Ovary (tissue), 9 donors: Measurements from ENCODE around the gene PLIN1. TPM values are rescaled to one million over a fixed set of nuclear protein-coding genes. Genes with fewer than 3 reads are reported as not detected.

Experiments
- DNase-seq, 5 donors: peaks; one replicate each; pipeline ENCODE4 v3.0.0-alpha.2; 2019 to 2020
- H3K27ac ChIP-seq, 2 donors: fragments of 200-600 bp; one replicate each; pipeline versions ENCODE4 v1.5.1 to v1.8.0; 2019 to 2022
- H3K27me3 ChIP-seq: fragments of 200-600 bp; one replicate; pipeline ENCODE4 v1.8.0; 2022
- H3K36me3 ChIP-seq: fragments of 200-600 bp; sonication (generic); one replicate; pipeline ENCODE4 v1.5.1; 2019
- H3K4me1 ChIP-seq: one replicate; pipeline ENCODE4 v1.8.1; 2013; ENCODE audit warnings: mild to moderate bottlenecking, moderate library complexity; ENCODE audit not compliant: insufficient read depth
- H3K4me3 ChIP-seq: fragments of 200-600 bp; sonication (generic); one replicate; pipeline ENCODE4 v1.5.1; 2017
- H3K9me3 ChIP-seq, 2 donors: fragments of 200-600 bp in 1 of 2; sonication (generic) in 1 of 2; one replicate each; pipeline versions ENCODE4 v1.5.1 to v1.8.1; 2013 to 2019; ENCODE audit warnings: mild to moderate bottlenecking in 1 of 2, moderate library complexity in 1 of 2
- CTCF ChIP-seq, 3 donors: fragments of 450-650 bp in 2 of 3; fragments of 200-600 bp in 1 of 3; IDR thresholded peaks; one replicate each; pipeline versions ENCODE4 v1.5.1 to v1.8.0; 2016 to 2022; ENCODE audit warnings: antibody characterized with exemption in 3 of 3, mild to moderate bottlenecking in 1 of 3
- EP300 ChIP-seq: sonication (generic); formaldehyde crosslinking; IDR thresholded peaks from one replicate; pipeline ENCODE4 v1.6.1; 2017; ENCODE audit warnings: antibody characterized with exemption
- POLR2A ChIP-seq: fragments of 450-650 bp; IDR thresholded peaks from one replicate; pipeline ENCODE4 v1.6.1; 2017; ENCODE audit warnings: antibody characterized with exemption, mild to moderate bottlenecking, moderate library complexity
- WGBS, 3 donors: extraction: QIAGEN DNeasy Blood & Tissue Kit in 1 of 3; methylation state at CpG; one replicate each; pipeline versions ENCODE4 v1.1.5 to v1.1.7; 2013 to 2017; 5-methylcytosine and 5-hydroxymethylcytosine counted together
- intact Hi-C, 4 donors: fragments of 100-400 bp; cut with DNase I; formaldehyde crosslinking; loops; one replicate each; pipeline versions ENCODE4 v1.11.0 to v1.15.1; 2022 to 2023
- polyA plus RNA-seq, 2 donors: library from polyadenylated mRNA; stranded (reverse); fragments of 200-250 nt in 1 of 2; fragments of 350-450 nt in 1 of 2; fragmentation: Illumina TruSeq in 1 of 2; extraction: RNeasy Lipid Tissue Mini Kit (QIAGEN cat#74804) in 1 of 2; gene quantifications; one replicate each; pipeline ENCODE4 v1.2.3, GENCODE V29; 2013 to 2014
- total RNA-seq, 7 donors: library from RNA; depleted of rRNA in 2 of 7; stranded (reverse); fragments of >200 nt in 2 of 7; fragmentation: NEBNext Ultra II Directional in 3 of 7; extraction: Animal tissue kit (Norgen Biotek cat#: 25700) in 3 of 7; gene quantifications; one replicate each; pipeline versions ENCODE4 v1.1.0 to v1.2.4, GENCODE V29; 2016 to 2023
- donor health status: DM: no; HTN: no; CAD: no; lungs with moderate emphysema.
- donor health status: DM: no; HTN: no; CAD: no.
- donor health status: Bipolar disorder and iron deficiency.
- donor health status: DM: yes; HTN: yes; CAD: no.
- donor health status: DM: no; HTN: no; CAD: no.
- donor health status: DM: yes; HTN: yes; CAD: no.

PLIN1 gene
- total and polyA plus RNA-seq, 9 donors: 0.82 to 5.4 (median 1.2) TPM

- no peaks in the 10 kb centered on the region for H3K27me3 ChIP-seq
- WGBS, 3 donors: 15 to 19% (median 17%) methylated on average over 14 of the region's 14 CpGs
- H3K4me3 ChIP-seq: peak overlapping the region; percentile 51
- peaks cover 4% of the 10 kb centered on the region for H3K4me1 ChIP-seq
- no peaks in the 10 kb centered on the region for H3K9me3 ChIP-seq
- intact Hi-C loops: no loop called here
- H3K36me3 ChIP-seq: no peaks in the 10 kb centered on the region
- DNase-seq: peak in 1 of 5 donors; percentile 21
- peak overlapping the region in 1 of 2 donors; percentile 55 for H3K27ac ChIP-seq
- TF ChIP-seq EP300 (no peak), POLR2A (no peak), CTCF (IDR thresholded peaks at IDR 0.05) (no peak)
Observed at GRCh38 chr15:89654301-89654761, 24.8 kb downstream of the PLIN1 start.

- Histone ChIP-seq H3K9me3 (no peaks in the 10 kb centered on the region), H3K36me3 (no peaks in the 10 kb centered on the region), H3K27ac (no peak overlapping the region), H3K27me3 (no peaks in the 10 kb centered on the region), H3K4me3 (no peak overlapping the region), H3K4me1 (peaks cover 4% of the 10 kb centered on the region)
- TF ChIP-seq CTCF (IDR thresholded peaks at IDR 0.05) (no peak), EP300 (no peak)
- DNase-seq: peak in 2 of 5 donors; percentile 1 to 5
- WGBS, 3 donors: 95 to 96% (median 95%) methylated on average over 2 of the region's 2 CpGs
- intact Hi-C loops: no loop called here
Observed at GRCh38 chr15:89653578-89653977, 25.6 kb downstream of the PLIN1 start.

- Histone ChIP-seq H3K9me3 (no peaks in the 10 kb centered on the region), H3K36me3 (no peaks in the 10 kb centered on the region), H3K27me3 (no peaks in the 10 kb centered on the region), H3K4me3 (no peak overlapping the region), H3K4me1 (peaks cover 4% of the 10 kb centered on the region), H3K27ac (no peak overlapping the region)
- peak in 2 of 5 donors; percentile 15 to 18 for DNase-seq
- no peak for TF ChIP-seq CTCF (IDR thresholded peaks at IDR 0.05)
- intact Hi-C loops: no loop called here
- WGBS, 3 donors: 69 to 84% (median 77%) methylated on average over 7 to 16 of the region's 16 CpGs
Observed at GRCh38 chr15:89652666-89653065, 26.5 kb downstream of the PLIN1 start.

GRCh38 chr15:89652131-89652530, 27.0 kb downstream of the PLIN1 start:
- no peaks in the 10 kb centered on the region for H3K36me3 ChIP-seq
- H3K4me3 ChIP-seq: no peak overlapping the region
- H3K4me1 ChIP-seq: peaks cover 7% of the 10 kb centered on the region
- intact Hi-C loops: no loop called here
- no peaks in the 10 kb centered on the region for H3K27me3 ChIP-seq
- no peaks in the 10 kb centered on the region for H3K9me3 ChIP-seq
- 77 to 90% (median 87%) methylated on average over 7 of the region's 7 CpGs for WGBS, 3 donors
- peak in 1 of 5 donors; percentile 15 for DNase-seq
- no peak for TF ChIP-seq EP300
- TF ChIP-seq POLR2A: no peak
- no peak for TF ChIP-seq CTCF (IDR thresholded peaks at IDR 0.05)
- no peak overlapping the region for H3K27ac ChIP-seq
